ENCODE measurements around the gene TBL3. TPM values are rescaled to one million over a fixed set of nuclear protein-coding genes. Genes with fewer than 3 reads are reported as not detected.

TBL3 gene
- total and polyA plus RNA-seq, 2 of the 8 experiments (the other 6 are each of a cell fraction or from before 2014, with no cell fraction given) = 65.8 to 137 TPM

DNA sequence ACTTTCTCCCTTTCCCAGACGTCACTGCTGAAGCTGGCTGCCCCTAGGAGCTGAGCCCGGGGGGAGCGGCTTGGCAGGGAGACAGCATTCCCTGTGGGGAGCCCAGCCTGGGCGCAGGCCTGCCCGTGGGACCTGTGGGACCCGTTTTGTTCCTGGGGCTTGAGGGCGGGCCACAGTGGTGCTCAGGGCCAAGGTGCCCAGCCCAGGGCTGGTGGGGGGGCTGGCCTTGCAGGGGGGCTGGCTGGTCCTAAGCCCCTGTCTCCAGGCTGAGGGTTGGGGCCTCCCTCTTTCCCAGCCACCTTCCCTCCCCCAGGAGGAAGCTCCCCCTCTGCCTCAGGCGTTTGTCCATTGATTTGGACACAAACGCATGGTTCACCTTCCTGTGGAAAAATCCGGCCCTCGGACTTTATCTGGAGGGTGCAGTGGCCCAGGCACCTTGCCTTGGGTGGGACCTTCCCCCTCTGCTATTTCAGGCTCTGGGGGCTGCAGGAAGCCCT, 59.3 kb downstream of the TBL3 start:
- Histone ChIP-seq H3K4me1 (replicated peaks in 1 of 4; ENCODE audit: control insufficient read depth in 3 of 4, insufficient read depth in 4 of 4, low read length in 3 of 4) (peaks cover 0 to 8% (median 5%) of the 10 kb centered on the region in 4 experiments; a peak in 5 of 7 replicates), H3K36me3 (ENCODE audit: control insufficient read depth in 2 of 4, insufficient read depth in 4 of 4, low read length in 3 of 4) (no peaks in the 10 kb centered on the region), H2BK12ac (ENCODE audit: low read depth, low read length) (no peak overlapping the region), H4K8ac (ENCODE audit: extremely low read depth, insufficient read depth, low read length) (no peak overlapping the region), H2AFZ (ENCODE audit: low read length) (no peak overlapping the region), H3K4me3 (ENCODE audit: extremely low read depth in 1 of 4, insufficient read depth in 2 of 4, low read depth in 3 of 4, low read length in 4 of 4) (no peak overlapping the region), H2BK5ac (ENCODE audit: low read depth, low read length) (no peak overlapping the region), H3K9ac (replicated peaks in 1 of 4; ENCODE audit: extremely low read depth in 1 of 4, low read depth in 3 of 4, low read length in 3 of 4) (no peak overlapping the region), H3K79me1 (ENCODE audit: low read depth, low read length) (no peaks in the 10 kb centered on the region), H3K23me2 (ENCODE audit: low read depth, low read length) (peaks cover 7% of the 10 kb centered on the region; the same call in 1 of the 2 replicates), H3K27me3 (replicated peaks in 1 of 4; ENCODE audit: control insufficient read depth in 3 of 4, extremely low read depth in 1 of 4, insufficient read depth in 3 of 4, low read length in 3 of 4) (peaks cover 0 to 17% (median 15%) of the 10 kb centered on the region in 4 experiments; a peak in 5 of 7 replicates), H3K79me2 (ENCODE audit: control insufficient read depth in 1 of 2, insufficient read depth in 2 of 2, low read length in 2 of 2) (no peaks in the 10 kb centered on the region), H2BK20ac (ENCODE audit: low read length) (no peak overlapping the region), H3K9me3 (ENCODE audit: insufficient read depth in 2 of 2, low read depth in 1 of 2, low read length in 1 of 2) (no peaks in the 10 kb centered on the region), H2BK15ac (ENCODE audit: low read length) (no peak overlapping the region), H3K27ac (ENCODE audit: low read depth, low read length) (no peak overlapping the region), H4K5ac (ENCODE audit: insufficient read length, low read depth, low read length) (no peak overlapping the region), H3K4me2 (ENCODE audit: insufficient read depth in 1 of 2, low read depth in 2 of 2, low read length in 2 of 2) (no peak overlapping the region), H3K18ac (ENCODE audit: extremely low read depth, low read length) (no peak overlapping the region), H3K14ac (ENCODE audit: insufficient read length) (no peak overlapping the region), H3K4ac (replicated peaks; ENCODE audit: insufficient read length, low read depth, low read length) (no peak overlapping the region), H3K56ac (replicated peaks; ENCODE audit: insufficient read length, low read depth, low read length) (no peak overlapping the region), H2BK120ac (replicated peaks; ENCODE audit: low read depth, low read length) (no peak overlapping the region), H2AK5ac (ENCODE audit: low read depth, low read length) (no peak overlapping the region), H4K20me1 (replicated peaks in 1 of 2; ENCODE audit: control insufficient read depth in 1 of 2, insufficient read depth in 2 of 2, low read length in 2 of 2) (peaks cover 0 to 11% of the 10 kb centered on the region in 2 experiments), H4K91ac (replicated peaks; ENCODE audit: insufficient read length, low read length) (no peak overlapping the region), H3K23ac (ENCODE audit: insufficient read length) (no peak overlapping the region)
- CTCF ChIA-PET (ENCODE audit: partially characterized antibody) = interaction anchor here (1.0 to 2.3 kb wide), 7 partner anchors 10 to 60 kb away, joined by 3 to 9 read pairs (median 5); partner anchors contain the start of genes NPW, NTHL1 and TSC2
- FAIRE-seq (no peak), DNase-seq (ENCODE audit: low read depth in 1 of 2, low spot score in 2 of 2) (no peak)
- POLR2A ChIA-PET (ENCODE audit: partially characterized antibody) = interaction anchor here (0.8 to 0.9 kb wide), 2 partner anchors 66 to 120 kb away, joined by 3 read pairs; partner anchors contain the start of gene RPS2
- 96% methylated on average over 10 of the region's 11 CpGs; no CpG with 5 or more reads in 1 of the 2 experiments for WGBS, 2 experiments (ENCODE audit: extremely low coverage in 1 of 2, insufficient coverage in 1 of 2, insufficient read length in 1 of 2, insufficient replicate concordance in 2 of 2, low coverage in 1 of 2, low lambda C conversion rate in 2 of 2, missing lambda C conversion rate in 1 of 2)
- TF ChIP-seq KDM5A (IDR thresholded peaks at IDR 0.05; ENCODE audit: low read length) (no peak), HDAC2 (IDR thresholded peaks at IDR 0.05; ENCODE audit: borderline replicate concordance in 1 of 2, low read depth in 2 of 2, low read length in 2 of 2) (no peak), ZNF274 (IDR thresholded peaks at IDR 0.05; ENCODE audit: borderline replicate concordance, extremely low read depth, low read length) (no peak), RNF2 (IDR thresholded peaks at IDR 0.05; ENCODE audit: borderline replicate concordance, low read depth, low read length, missing control alignments, poor library complexity, severe bottlenecking) (no peak)

Data from H1 (cell line).